T-helper 17 cell (primary cell): ENCODE data around the gene LYST. TPM values are rescaled to one million over a fixed set of nuclear protein-coding genes. Genes with fewer than 3 reads are reported as not detected.

ENCODE experiments used
- ATAC-seq: fragments of 150-1000 bp; cut with Tn5 transposase; 2 replicates; pipeline ENCODE4 v1.10.0; 2021; ENCODE audit warnings: mild to moderate bottlenecking, moderate library complexity
- DNase-seq, 3 donors: peaks; one replicate each; pipeline versions ENCODE4 v3.0.0 to v3.0.0-alpha.2; 2020 to 2021
- H3K9me3 ChIP-seq: one replicate; pipeline ENCODE4 v1.7.0; 2013; ENCODE audit warnings: low read length, mild to moderate bottlenecking; ENCODE audit not compliant: control insufficient read depth, poor library complexity, severe bottlenecking
- H3K27ac Mint-ChIP-seq: one replicate; pipeline ENCODE4 v1.8.0; 2022; ENCODE audit warnings: mild to moderate bottlenecking, moderate library complexity, mixed read lengths
- H3K27me3 Mint-ChIP-seq: one replicate; pipeline ENCODE4 v1.8.0; 2022; ENCODE audit warnings: mixed read lengths
- H3K36me3 Mint-ChIP-seq: one replicate; pipeline ENCODE4 v1.8.0; 2022; ENCODE audit warnings: low read depth, mixed read lengths
- H3K4me1 Mint-ChIP-seq: one replicate; pipeline ENCODE4 v1.8.0; 2022; ENCODE audit warnings: mild to moderate bottlenecking, mixed read lengths
- H3K4me3 Mint-ChIP-seq: one replicate; pipeline ENCODE4 v1.8.0; 2022; ENCODE audit warnings: mild to moderate bottlenecking, moderate library complexity, mixed read lengths
- total RNA-seq, 4 donors: library from RNA in 2 of 4; stranded (reverse) in 2 of 4; gene quantifications; one replicate each; pipeline ENCODE4 v1.2.3 and lab custom pipeline; 2022 to 2026

LYST gene
- total RNA-seq, 2 donors from 2014 or later: 24.5 to 29.6 TPM

GRCh38 chr1:235742914-235743599 lies 123.6 kb downstream of the LYST start:
- ATAC-seq (no peak), DNase-seq (no peak)
- Mint-ChIP-seq H3K36me3 (peaks cover 16% of the 10 kb centered on the region), H3K4me3 (no peak overlapping the region), H3K27me3 (no peaks in the 10 kb centered on the region), H3K27ac (no peak overlapping the region), H3K4me1 (no peaks in the 10 kb centered on the region)
- H3K9me3 ChIP-seq: no peaks in the 10 kb centered on the region

- Mint-ChIP-seq H3K27ac (no peak overlapping the region), H3K4me3 (no peak overlapping the region), H3K27me3 (no peaks in the 10 kb centered on the region), H3K36me3 (peaks cover 20% of the 10 kb centered on the region), H3K4me1 (peaks cover 1% of the 10 kb centered on the region)
- H3K9me3 ChIP-seq: no peaks in the 10 kb centered on the region
- ATAC-seq: no peak
- no peak for DNase-seq
Observed at GRCh38 chr1:235741294-235741693, 125.4 kb downstream of the LYST start.

DNA sequence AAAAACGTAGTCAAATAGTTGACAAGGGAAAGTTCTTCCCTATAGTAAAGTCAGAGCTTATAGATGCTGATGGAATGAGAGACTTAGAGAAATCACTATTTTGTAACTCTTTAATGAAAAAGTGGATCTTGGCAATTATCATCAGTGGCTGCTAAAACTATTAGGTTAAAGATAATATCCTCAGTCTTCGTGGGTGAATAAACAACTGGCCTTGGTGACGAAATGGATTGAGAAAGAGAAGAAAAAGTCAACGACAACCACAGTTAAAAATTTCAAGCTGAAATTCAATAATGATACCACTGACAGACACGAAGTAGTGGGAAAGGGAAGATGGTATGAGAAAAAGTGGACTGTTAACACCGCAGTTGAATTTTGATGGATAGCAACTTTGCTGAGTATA lies 127.1 kb downstream of the LYST start:
- DNase-seq: no peak
- no peak for ATAC-seq
- Mint-ChIP-seq H3K27ac (no peak overlapping the region), H3K4me1 (peaks cover 3% of the 10 kb centered on the region), H3K4me3 (no peak overlapping the region), H3K36me3 (peaks cover 17% of the 10 kb centered on the region), H3K27me3 (no peaks in the 10 kb centered on the region)
- no peaks in the 10 kb centered on the region for H3K9me3 ChIP-seq

DNA sequence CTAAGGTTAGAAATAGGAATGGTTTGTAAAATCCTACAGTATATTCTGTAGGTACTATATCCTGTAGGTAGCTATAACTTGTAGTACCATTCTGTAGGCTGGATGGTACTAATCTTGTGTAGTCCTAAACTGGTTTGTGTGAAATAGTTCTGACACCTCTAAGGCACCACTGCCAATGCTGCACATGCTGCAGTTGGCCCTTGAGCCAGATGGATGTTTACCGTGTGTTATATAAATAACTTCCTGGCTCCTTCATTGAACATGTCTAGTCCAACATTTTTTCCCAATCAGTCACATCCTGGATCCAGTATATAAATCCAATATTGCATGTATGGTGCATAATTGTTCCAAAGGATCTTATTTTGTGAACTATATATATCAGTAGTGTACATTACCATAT lies 127.6 kb downstream of the LYST start:
- no peaks in the 10 kb centered on the region for H3K9me3 ChIP-seq
- H3K27ac Mint-ChIP-seq: no peak overlapping the region
- peaks cover 3% of the 10 kb centered on the region for H3K4me1 Mint-ChIP-seq
- DNase-seq: no peak
- no peak overlapping the region for H3K4me3 Mint-ChIP-seq
- peaks cover 15% of the 10 kb centered on the region for H3K36me3 Mint-ChIP-seq
- no peak for ATAC-seq
- H3K27me3 Mint-ChIP-seq: no peaks in the 10 kb centered on the region

DNA sequence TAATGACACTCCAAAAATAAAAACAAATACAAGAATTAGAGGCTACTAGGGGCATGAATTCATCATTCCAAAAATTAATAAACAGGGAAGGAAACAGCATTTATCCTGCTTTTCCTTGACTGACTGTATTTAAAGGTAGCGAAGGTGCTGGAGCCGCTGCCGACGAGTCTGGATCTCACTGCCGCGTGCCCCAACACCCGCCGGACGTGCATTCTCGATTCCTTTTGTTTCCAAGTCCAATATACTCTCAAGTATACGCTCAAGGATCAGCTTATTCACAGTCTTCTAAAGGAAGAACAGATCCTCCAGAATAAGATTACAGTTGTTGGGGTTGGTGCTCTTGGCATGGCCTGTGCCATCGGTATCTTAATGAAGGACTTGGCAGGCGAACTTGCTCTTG lies 129.0 kb downstream of the LYST start:
- Mint-ChIP-seq H3K4me1 (peaks cover 3% of the 10 kb centered on the region), H3K27me3 (no peaks in the 10 kb centered on the region), H3K36me3 (peaks cover 15% of the 10 kb centered on the region), H3K4me3 (no peak overlapping the region), H3K27ac (no peak overlapping the region)
- DNase-seq (no peak), ATAC-seq (no peak)
- no peaks in the 10 kb centered on the region for H3K9me3 ChIP-seq

DNA sequence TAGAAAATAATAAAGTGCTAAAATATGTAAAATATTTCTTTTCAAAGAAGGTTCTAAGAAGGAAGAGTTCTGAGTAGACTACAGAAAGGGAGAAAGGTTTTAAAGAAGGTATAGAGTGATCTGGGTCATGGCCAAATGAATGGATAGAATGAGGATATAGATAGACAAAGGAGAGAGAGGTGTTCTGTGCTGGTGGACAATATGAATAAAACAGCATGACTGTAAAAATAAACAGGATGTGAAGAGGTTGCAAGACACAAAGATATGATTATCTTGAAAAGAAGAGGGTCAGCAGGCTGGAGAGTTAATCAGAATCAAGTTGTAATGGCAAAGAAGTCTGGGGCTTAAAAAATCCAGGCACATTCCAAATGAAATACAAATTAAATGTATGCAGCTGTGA lies 130.4 kb downstream of the LYST start:
- no peak for ATAC-seq
- peaks cover 3% of the 10 kb centered on the region for H3K4me1 Mint-ChIP-seq
- H3K36me3 Mint-ChIP-seq: peaks cover 11% of the 10 kb centered on the region
- no peak overlapping the region for H3K4me3 Mint-ChIP-seq
- no peaks in the 10 kb centered on the region for H3K27me3 Mint-ChIP-seq
- DNase-seq: no peak
- H3K27ac Mint-ChIP-seq: peak overlapping the region; percentile 49
- no peaks in the 10 kb centered on the region for H3K9me3 ChIP-seq

- no peak overlapping the region for H3K4me3 Mint-ChIP-seq
- peaks cover 3% of the 10 kb centered on the region for H3K4me1 Mint-ChIP-seq
- H3K36me3 Mint-ChIP-seq: peaks cover 11% of the 10 kb centered on the region
- ATAC-seq: no peak
- no peaks in the 10 kb centered on the region for H3K9me3 ChIP-seq
- no peaks in the 10 kb centered on the region for H3K27me3 Mint-ChIP-seq
- DNase-seq: no peak
- no peak overlapping the region for H3K27ac Mint-ChIP-seq
Observed at GRCh38 chr1:235735621-235736020, 131.1 kb downstream of the LYST start.

DNA sequence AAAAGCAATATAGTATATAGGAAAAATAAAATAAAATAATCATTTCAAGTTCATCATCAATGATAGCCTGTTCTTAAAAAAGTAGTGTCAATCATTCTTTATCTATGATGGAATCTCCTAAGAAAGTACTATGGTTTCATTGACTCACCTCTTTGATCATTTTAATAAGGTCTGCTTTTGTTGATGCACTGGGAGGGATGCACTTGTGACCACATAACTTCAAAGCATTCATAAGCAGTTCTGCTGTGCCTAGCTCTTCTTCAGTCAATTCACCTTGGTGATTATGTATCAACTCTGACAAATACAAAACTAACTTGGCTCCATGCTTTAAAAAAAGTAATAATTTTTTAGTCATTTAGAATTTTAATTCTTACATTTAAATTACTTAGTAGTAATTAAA lies 132.4 kb downstream of the LYST start:
- Mint-ChIP-seq H3K27me3 (no peaks in the 10 kb centered on the region), H3K36me3 (peaks cover 6% of the 10 kb centered on the region), H3K4me1 (peaks cover 3% of the 10 kb centered on the region), H3K27ac (no peak overlapping the region), H3K4me3 (no peak overlapping the region)
- ATAC-seq (peak; percentile 82), DNase-seq (no peak)
- H3K9me3 ChIP-seq: no peaks in the 10 kb centered on the region

DNA sequence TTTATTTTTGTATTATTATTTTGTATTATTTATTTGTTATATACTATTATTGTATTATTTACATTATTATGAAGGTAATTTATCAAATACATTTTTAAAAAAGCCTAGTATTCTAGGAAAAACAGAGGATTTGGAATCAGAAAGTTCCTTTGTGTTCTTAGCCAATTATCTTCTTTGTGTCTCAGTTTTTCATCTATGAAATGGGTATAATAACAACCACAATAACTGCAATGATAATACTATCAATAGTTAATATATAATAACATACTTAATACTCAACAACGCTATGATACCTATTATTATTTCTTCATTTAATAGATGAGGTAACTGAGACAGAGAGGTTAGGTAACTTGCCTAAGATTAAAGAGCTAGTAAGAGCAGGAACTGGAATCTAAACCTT lies 136.7 kb downstream of the LYST start:
- no peaks in the 10 kb centered on the region for H3K4me1 Mint-ChIP-seq
- H3K9me3 ChIP-seq: no peaks in the 10 kb centered on the region
- DNase-seq (no peak), ATAC-seq (no peak)
- H3K27ac Mint-ChIP-seq: no peak overlapping the region
- no peaks in the 10 kb centered on the region for H3K27me3 Mint-ChIP-seq
- no peaks in the 10 kb centered on the region for H3K36me3 Mint-ChIP-seq
- H3K4me3 Mint-ChIP-seq: no peak overlapping the region

GRCh38 chr1:235726557-235726956 lies 140.1 kb downstream of the LYST start:
- Mint-ChIP-seq H3K36me3 (peaks cover 2% of the 10 kb centered on the region), H3K27ac (no peak overlapping the region), H3K4me1 (no peaks in the 10 kb centered on the region), H3K27me3 (no peaks in the 10 kb centered on the region), H3K4me3 (no peak overlapping the region)
- DNase-seq (no peak), ATAC-seq (no peak)
- no peaks in the 10 kb centered on the region for H3K9me3 ChIP-seq

DNA sequence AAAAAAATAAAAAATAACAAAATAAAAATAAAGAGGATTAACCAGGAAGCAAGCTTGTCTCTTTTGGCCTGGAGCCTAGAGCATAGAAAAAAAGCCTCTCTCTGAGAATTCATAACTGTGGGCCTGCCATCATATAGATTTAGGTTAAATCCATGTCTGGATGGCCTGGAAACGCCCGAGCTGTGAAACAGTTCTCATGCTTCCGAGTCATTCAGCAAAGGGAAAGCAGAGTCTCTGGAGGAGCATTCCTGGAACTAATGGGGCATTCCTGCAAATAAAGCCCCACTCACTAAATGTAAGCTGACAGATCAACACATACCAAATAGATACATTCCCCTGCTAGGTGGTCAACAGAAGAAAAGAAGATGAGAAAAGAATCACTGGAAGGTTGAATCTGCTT lies 141.3 kb downstream of the LYST start:
- peaks cover 5% of the 10 kb centered on the region for H3K36me3 Mint-ChIP-seq
- H3K27me3 Mint-ChIP-seq: no peaks in the 10 kb centered on the region
- DNase-seq: no peak
- H3K4me3 Mint-ChIP-seq: no peak overlapping the region
- no peak for ATAC-seq
- H3K9me3 ChIP-seq: no peaks in the 10 kb centered on the region
- no peaks in the 10 kb centered on the region for H3K4me1 Mint-ChIP-seq
- no peak overlapping the region for H3K27ac Mint-ChIP-seq

DNA sequence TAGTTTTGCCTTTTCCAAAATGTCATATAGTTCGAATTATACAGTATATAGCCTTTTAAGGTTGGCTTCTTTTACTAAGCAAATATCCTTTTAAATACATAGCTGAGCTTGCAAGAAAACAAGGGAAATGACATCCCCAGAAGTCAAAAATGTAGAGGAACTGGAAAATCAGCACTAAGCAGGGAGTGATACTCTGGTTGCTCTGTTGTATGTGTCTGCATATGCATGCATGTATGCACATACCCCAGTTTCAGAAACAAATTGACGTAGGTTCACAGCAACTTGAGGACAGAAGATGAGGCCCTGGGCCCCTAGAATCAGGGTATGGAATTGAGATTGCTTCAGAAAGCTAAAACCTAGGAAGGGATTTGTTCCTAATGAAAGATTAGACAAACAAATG lies 142.0 kb downstream of the LYST start:
- H3K27ac Mint-ChIP-seq: no peak overlapping the region
- no peak for DNase-seq
- no peak for ATAC-seq
- no peak overlapping the region for H3K4me3 Mint-ChIP-seq
- no peaks in the 10 kb centered on the region for H3K4me1 Mint-ChIP-seq
- H3K27me3 Mint-ChIP-seq: no peaks in the 10 kb centered on the region
- H3K36me3 Mint-ChIP-seq: peaks cover 8% of the 10 kb centered on the region
- H3K9me3 ChIP-seq: no peaks in the 10 kb centered on the region

GRCh38 chr1:235722858-235723257 lies 143.8 kb downstream of the LYST start:
- no peak for DNase-seq
- Mint-ChIP-seq H3K27me3 (no peaks in the 10 kb centered on the region), H3K27ac (no peak overlapping the region), H3K4me1 (no peaks in the 10 kb centered on the region), H3K4me3 (no peak overlapping the region), H3K36me3 (peaks cover 8% of the 10 kb centered on the region)
- ATAC-seq: no peak
- no peaks in the 10 kb centered on the region for H3K9me3 ChIP-seq

GRCh38 chr1:235721982-235722381 lies 144.7 kb downstream of the LYST start:
- no peaks in the 10 kb centered on the region for H3K4me1 Mint-ChIP-seq
- no peak for DNase-seq
- H3K9me3 ChIP-seq: no peaks in the 10 kb centered on the region
- ATAC-seq: no peak
- H3K4me3 Mint-ChIP-seq: no peak overlapping the region
- peaks cover 9% of the 10 kb centered on the region for H3K36me3 Mint-ChIP-seq
- H3K27ac Mint-ChIP-seq: no peak overlapping the region
- no peaks in the 10 kb centered on the region for H3K27me3 Mint-ChIP-seq
